Activated B cell treated with CpG ODN at 0.5 μM for 24 hours (primary cell): ENCODE data around the gene ZSCAN9. TPM values are rescaled to one million over a fixed set of nuclear protein-coding genes. Genes with fewer than 3 reads are reported as not detected.
A peak's percentile ranks its signal among the peaks of the same experiment; 100 is the strongest.

Experiments used
- ATAC-seq: fragments of 200-7000 bp; cut with Tn5 transposase; one replicate; pipeline ENCODE4 v1.10.0; 2021; ENCODE audit warnings: low read depth, mild to moderate bottlenecking, moderate library complexity
- CTCF ChIA-PET: fragments of 350-600 bp; sonication (Branson Sonifier 250); formaldehyde crosslinking; loops from one replicate; lab custom pipeline; 2021; ENCODE audit warnings: antibody characterized with exemption; lab: Charles Lee
- POLR2A ChIA-PET: fragments of 350-600 bp; sonication (Branson Sonifier 250); formaldehyde crosslinking; loops from one replicate; lab custom pipeline; 2021; ENCODE audit warnings: antibody characterized with exemption; lab: Charles Lee
- DNase-seq: peaks from one replicate; pipeline ENCODE4 v3.0.0; 2022
- H3K27ac Mint-ChIP-seq: one replicate; pipeline ENCODE4 v1.8.0; 2020; ENCODE audit warnings: mixed read lengths
- H3K27me3 Mint-ChIP-seq: one replicate; pipeline ENCODE4 v1.8.0; 2021; ENCODE audit warnings: mixed read lengths
- H3K36me3 Mint-ChIP-seq: one replicate; pipeline ENCODE4 v1.8.0; 2021; ENCODE audit warnings: low read depth, mixed read lengths
- H3K4me1 Mint-ChIP-seq: one replicate; pipeline ENCODE4 v1.8.0; 2021; ENCODE audit warnings: mixed read lengths
- H3K4me3 Mint-ChIP-seq: one replicate; pipeline ENCODE4 v1.8.0; 2020; ENCODE audit warnings: mild to moderate bottlenecking, mixed read lengths
- H3K9me3 Mint-ChIP-seq: one replicate; pipeline ENCODE4 v1.8.0; 2020; ENCODE audit warnings: mixed read lengths
- CTCF ChIP-seq: fragments of 200-600 bp; IDR thresholded peaks from one replicate; pipeline ENCODE4 v1.8.0; 2022; ENCODE audit warnings: antibody characterized with exemption, mild to moderate bottlenecking
- intact Hi-C: fragments of 100-400 bp; cut with micrococcal nuclease; formaldehyde crosslinking; loops from one replicate; pipeline ENCODE4 v1.15.1; 2024
- total RNA-seq: library from RNA; stranded (reverse); gene quantifications from 2 replicates; pipeline ENCODE4 v1.2.3, GENCODE V29; 2022

The ZSCAN9 gene
- total RNA-seq, 1 donor from 2014 or later: 30.3 TPM

- ATAC-seq (no peak), DNase-seq (no peak)
- intact Hi-C loops: no loop called here
- Mint-ChIP-seq H3K9me3 (peaks cover 6% of the 10 kb centered on the region), H3K27me3 (peaks cover 6% of the 10 kb centered on the region), H3K4me3 (no peak overlapping the region), H3K36me3 (peaks cover 11% of the 10 kb centered on the region), H3K27ac (no peak overlapping the region), H3K4me1 (peaks cover 33% of the 10 kb centered on the region)
- TF ChIP-seq CTCF: no peak
- POLR2A ChIA-PET: interaction anchor here (1.2 to 3.8 kb wide), 3 partner anchors 13 to 117 kb away, joined by 3 to 63 read pairs (median 40); partner anchors contain the start of genes ZKSCAN8 and ZSCAN26
- CTCF ChIA-PET: interaction anchor here (0.7 kb wide), 1 partner anchor 13 kb away, joined by 4 read pairs; the partner anchor contains the start of gene ZSCAN26
Observed at GRCh38 chr6:28254121-28254519, 29.0 kb downstream of the ZSCAN9 start.

- H3K4me1 Mint-ChIP-seq: peaks cover 15% of the 10 kb centered on the region
- peaks cover 6% of the 10 kb centered on the region for H3K27me3 Mint-ChIP-seq
- peaks cover 6% of the 10 kb centered on the region for H3K9me3 Mint-ChIP-seq
- H3K27ac Mint-ChIP-seq: no peak overlapping the region
- TF ChIP-seq CTCF: no peak
- no peak for ATAC-seq
- H3K36me3 Mint-ChIP-seq: peaks cover 4% of the 10 kb centered on the region
- POLR2A ChIA-PET: no interaction called here
- no peak for DNase-seq
- H3K4me3 Mint-ChIP-seq: no peak overlapping the region
- CTCF ChIA-PET: no interaction called here
- intact Hi-C loops: no loop called here
Observed at GRCh38 chr6:28257042-28257441, 32.0 kb downstream of the ZSCAN9 start.

GRCh38 chr6:28258877-28259777 is 34.1 kb downstream of the ZSCAN9 start, which contains the start of gene NKAPL:
Gene NKAPL (plus strand): TSS chr6:28259297. CDS start chr6:28259372, 75 bp downstream.
- peaks cover 6% of the 10 kb centered on the region for H3K27me3 Mint-ChIP-seq
- peak within 1 kb of the TSS; percentile 76 for H3K27ac Mint-ChIP-seq
- intact Hi-C loops: loop anchor here (1.0 kb wide), 1 partner anchor 8 kb away; the partner anchor contains the start of gene ZSCAN26
- peaks cover 6% of the 10 kb centered on the region for H3K9me3 Mint-ChIP-seq
- peak within 1 kb of the TSS; percentile 75 for H3K4me3 Mint-ChIP-seq
- POLR2A ChIA-PET: interaction anchor here (0.5 to 1.1 kb wide), 3 partner anchors 8 to 133 kb away, joined by 3 to 6 read pairs (median 6); partner anchors contain the start of genes ZKSCAN8 and ZSCAN26
- peak; percentile 40 for DNase-seq
- H3K36me3 Mint-ChIP-seq: peaks cover 2% of the 10 kb centered on the region
- TF ChIP-seq CTCF: no peak
- peaks cover 5% of the 10 kb centered on the region for H3K4me1 Mint-ChIP-seq
- CTCF ChIA-PET: no interaction called here
- ATAC-seq: peak; percentile 73

- Mint-ChIP-seq H3K4me3 (no peak overlapping the region), H3K4me1 (peaks cover 6% of the 10 kb centered on the region), H3K36me3 (no peaks in the 10 kb centered on the region), H3K27me3 (no peaks in the 10 kb centered on the region), H3K9me3 (no peaks in the 10 kb centered on the region), H3K27ac (no peak overlapping the region)
- POLR2A ChIA-PET: interaction anchor here (1.7 kb wide), 1 partner anchor 12 kb away, joined by 6 read pairs; the partner anchor contains the start of gene ZKSCAN4
- intact Hi-C loops: loop anchor here (10.0 kb wide), 2 partner anchors 71 to 359 kb away; partner anchors contain the start of gene ZSCAN31
- DNase-seq (no peak), ATAC-seq (no peak)
- no peak for TF ChIP-seq CTCF
- CTCF ChIA-PET: no interaction called here
Observed at GRCh38 chr6:28263922-28264321, 38.8 kb downstream of the ZSCAN9 start.
